GM19467 (cell line): Measurements from ENCODE around the gene PCDH15.
"Not testable (repeated sequence)": the region's sequence is repeated elsewhere in the genome, so short reads cannot be mapped to it uniquely, and the experiment has no call there.

Experiments
- ATAC-seq: cut with Tn5 transposase; IDR thresholded peaks from one replicate; pipeline ENCODE4 v1.9.1; 2021; ENCODE audit warnings: mild to moderate bottlenecking, moderate library complexity; ENCODE audit not compliant: unreplicated experiment

PCDH15 gene

DNA sequence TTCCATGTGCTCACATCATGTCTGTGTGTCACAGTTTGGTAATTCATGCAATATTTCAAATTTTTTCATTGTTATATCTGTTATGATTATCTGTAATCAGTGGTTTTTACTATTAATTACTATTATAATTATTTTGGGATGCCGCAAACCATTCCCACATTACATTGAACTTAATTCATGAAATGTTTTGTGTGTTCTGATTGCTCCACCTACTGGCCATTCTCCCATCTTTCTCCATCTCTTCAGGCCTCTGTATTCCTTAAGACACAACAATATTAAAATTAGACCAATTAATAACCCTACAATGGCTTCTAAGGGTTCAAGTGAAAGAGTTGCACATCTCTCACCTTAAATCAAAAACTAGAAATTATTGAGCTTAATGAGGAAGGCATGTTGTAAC is 398.5 kb downstream of the PCDH15 start:
- ATAC-seq, result no peak

DNA sequence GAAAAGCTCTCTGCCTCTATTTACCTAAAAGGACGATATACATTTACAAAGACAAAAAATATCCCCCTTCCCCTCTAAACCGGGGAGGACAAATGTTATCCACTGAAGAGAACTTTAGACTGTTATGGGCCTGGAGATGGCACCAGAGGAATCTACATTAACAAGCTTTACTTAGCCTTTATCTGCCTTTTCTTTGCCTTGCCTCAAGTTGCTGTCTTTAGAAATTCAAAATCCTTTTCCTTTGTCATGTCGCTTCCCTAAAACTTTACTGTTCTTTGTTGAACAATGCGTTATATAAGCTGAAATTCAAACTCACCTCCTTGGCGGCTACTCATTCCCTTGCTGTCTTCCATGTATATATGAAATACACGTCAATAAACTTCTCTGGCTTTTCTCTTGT is 405.0 kb downstream of the PCDH15 start:
- ATAC-seq, result no peak

DNA sequence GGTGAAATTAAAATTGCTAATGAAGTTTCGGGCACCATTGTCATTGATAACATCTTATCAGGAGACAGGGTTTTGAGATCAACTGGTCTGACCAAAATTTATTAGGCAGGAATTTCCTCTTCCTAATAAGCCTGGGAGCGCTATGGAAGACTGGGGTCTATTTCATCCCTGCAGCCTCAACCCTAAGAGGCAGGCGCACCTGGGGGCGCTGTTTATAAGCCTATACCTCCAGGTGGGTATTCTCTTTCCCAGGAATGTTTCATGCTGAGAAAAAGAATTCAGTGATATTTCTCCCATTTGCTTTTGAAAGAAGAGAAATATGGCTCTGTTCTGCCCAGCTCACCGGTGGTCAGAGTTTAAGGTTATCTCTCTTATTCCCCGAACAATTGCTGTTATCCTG is 406.4 kb downstream of the PCDH15 start:
- not testable (repeated sequence) for ATAC-seq

DNA sequence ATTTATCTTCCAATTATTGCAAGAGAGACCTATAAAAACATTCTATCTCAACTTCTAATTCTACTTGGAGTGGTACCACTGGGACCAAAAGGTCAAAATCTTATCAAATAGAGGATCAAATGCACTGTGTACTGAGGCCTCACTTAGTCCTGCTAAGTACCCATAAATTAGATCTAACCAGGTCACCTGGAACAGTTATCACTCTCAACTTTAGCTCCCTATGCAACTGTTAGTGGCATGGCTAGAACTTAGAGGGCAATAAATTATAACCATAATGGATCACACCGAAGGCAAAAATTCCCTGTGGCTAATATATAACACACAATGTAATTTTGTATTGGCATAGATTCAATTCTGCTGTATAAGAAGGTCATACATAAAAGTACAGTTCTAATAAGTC is 428.9 kb downstream of the PCDH15 start:
- ATAC-seq, result no peak

DNA sequence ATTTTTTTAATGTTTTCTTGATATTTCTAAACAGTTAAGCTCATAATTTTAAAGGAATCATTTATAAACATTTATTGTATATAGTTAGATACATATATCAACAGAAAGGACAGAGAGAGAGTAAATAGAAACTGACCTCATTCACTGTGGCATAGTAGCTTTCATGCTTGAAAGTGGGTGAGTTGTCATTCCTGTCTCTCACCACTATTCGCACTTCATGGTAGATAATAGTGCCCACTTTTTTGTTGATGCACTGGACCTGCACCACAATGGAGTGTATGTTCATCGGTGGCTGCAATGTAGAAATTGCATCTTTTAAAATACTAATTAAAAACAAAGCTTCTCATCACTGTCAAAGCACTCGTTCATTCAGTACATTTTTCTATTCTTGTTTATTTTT is 432.0 kb downstream of the PCDH15 start:
- no peak for ATAC-seq

DNA sequence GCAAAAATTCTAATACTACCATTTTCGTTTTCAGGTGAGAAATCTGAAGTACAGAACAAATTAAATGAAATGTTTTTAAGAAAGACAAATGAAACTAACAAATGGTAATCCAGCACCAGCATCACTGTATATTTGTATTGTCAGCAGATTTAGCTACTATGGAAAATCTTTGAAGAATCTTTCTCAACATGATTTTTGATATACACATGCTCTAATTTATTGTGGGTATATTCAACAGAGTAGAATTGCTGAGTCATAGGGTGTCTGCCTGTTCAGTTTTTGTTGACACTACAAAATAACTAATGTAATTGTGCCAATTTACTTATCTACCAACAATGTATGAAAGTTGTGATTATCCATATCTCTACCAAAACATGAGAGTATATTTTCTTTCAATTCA is 437.6 kb downstream of the PCDH15 start:
- no peak for ATAC-seq

DNA sequence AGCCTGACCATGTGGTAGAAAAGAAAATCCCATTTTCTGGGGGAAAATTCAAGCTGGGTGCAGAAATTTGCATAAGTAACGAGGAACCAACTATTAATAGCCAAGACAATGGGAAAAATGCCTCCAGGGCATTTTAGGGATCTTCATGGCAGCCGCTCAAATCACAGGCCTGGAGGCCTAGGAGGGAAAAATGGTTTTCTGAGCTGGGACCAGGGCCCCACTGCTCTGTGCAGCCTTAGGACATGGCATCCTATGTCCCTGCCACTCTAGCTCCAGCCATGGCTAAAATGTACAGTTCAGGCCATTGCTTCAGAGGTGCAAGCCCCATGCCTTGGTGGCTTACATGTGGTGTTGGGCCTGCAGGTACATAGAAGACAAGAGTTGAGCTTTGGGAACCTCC is 459.0 kb downstream of the PCDH15 start:
- ATAC-seq, result no peak

DNA sequence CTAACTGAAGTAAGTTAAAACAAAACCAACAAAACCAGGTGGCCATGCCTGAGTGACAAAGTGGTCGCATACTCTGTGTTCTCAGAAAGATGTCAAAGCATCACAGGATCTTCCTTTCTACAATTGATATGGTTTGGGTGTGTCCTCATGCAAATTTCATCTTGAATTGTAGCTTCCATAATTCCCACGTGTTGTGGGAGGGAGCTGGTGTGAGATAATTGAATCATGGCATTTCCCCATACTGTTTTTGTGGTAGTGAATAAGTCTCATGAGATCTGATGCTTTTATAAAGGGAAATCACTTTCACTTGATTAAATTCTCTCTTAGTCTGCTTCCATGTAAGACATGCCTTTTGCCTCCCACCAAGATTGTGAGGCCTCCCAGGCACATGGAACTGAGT is 465.7 kb downstream of the PCDH15 start:
- no peak for ATAC-seq

DNA sequence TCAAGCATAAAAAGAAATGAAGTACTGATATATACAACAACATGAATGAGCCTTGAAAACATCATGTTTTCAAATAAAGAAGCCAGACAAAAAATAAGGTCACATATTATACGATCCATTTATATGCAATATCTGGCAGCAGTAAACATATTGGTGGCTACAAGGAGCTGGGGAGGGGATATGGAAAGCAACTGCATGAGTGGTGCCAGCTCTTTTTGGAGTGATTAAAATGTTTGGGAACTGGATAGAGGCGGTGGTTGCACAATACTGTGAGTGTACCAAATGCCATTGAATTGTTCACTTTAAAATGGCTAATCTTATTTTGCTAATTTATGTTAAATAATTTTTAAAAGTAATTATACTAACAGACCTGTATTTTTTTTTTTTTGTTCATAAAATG is 481.7 kb downstream of the PCDH15 start:
- no peak for ATAC-seq

DNA sequence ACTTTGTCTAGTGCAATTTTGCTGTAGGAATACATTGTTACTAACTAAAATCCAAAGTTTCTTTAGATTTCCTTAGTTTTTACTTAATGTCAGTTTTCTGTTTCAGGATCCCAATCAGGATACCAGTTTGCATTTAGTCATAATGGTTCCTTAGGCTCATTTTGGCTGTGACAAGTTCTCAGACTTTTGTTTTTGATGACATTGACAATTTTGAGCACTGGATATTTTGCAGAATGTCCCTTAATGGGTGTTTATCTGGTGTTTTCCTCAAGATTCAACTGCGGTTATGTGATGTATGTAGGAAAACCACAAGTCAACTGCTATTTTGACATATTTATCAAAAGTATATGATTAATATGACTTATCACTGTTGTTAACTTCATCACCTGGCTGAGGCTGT is 482.6 kb downstream of the PCDH15 start:
- ATAC-seq, result no peak

DNA sequence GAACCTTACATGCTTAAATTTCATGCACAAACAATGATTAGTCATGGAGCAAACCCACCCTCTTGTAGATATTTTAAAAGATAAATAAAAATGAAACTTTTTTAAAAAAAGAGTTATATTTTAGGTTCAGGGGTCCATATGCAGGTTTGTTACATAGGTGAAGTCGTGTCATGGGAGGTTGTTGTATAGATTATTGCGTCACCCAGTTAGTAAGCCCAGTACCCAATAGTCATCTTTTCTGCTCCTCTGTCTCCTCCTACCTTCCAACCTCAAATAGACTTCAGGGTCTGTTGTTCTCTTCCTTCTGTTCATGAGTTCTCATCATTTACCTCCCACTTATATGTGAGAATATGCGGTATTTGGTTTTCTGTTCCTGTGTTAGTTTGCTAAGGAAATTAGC is 486.6 kb downstream of the PCDH15 start:
- ATAC-seq, result no peak

DNA sequence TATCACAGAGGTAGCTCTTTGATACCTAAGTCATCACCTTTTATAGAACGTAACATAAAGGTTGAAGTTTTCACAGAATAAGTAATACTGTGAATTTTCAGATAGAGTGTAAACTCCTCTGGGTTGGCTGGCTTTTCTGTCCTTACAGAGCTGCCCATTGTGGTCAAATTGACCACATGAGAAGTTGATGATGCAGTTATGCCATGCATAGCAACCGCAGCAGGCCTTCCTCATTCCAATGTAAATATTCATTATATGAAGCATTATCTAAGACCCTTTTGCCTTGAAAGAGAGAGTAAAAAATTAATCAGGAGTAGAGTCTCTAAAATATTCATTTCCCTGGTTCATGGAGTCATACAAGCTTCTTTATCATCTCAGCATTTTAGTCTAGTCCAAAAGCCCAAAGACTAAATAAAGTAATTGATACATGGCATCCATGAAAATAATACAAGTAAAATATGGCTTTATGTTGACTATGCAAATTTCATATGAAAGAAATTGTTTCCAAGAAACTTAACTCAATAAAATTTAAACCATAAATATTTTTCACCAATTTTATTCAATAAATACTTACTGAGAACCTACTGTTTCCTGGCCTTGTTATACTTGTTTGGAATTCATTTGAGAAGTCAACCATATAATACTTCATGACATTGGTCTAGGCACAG is 516.4 kb downstream of the PCDH15 start:
- ATAC-seq, result no peak

DNA sequence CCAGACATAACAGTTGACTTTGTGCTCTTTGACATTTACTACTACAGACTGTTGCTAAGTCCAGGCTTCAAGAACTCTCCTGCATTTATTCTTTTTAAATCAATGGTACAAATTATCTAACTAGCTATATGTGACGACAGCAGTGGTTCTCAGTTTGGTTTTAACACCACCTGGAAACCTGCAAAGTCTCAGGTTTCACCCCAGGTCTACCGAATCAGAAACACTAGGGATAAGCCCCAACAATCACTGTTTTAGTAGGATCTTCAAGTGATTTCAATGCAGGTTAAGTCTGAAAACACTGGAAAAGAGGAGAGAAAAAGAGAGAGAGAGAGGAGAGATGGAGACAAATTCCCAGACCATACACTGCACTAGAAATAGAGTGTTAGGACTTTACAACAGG is 519.0 kb downstream of the PCDH15 start:
- ATAC-seq, result no peak

DNA sequence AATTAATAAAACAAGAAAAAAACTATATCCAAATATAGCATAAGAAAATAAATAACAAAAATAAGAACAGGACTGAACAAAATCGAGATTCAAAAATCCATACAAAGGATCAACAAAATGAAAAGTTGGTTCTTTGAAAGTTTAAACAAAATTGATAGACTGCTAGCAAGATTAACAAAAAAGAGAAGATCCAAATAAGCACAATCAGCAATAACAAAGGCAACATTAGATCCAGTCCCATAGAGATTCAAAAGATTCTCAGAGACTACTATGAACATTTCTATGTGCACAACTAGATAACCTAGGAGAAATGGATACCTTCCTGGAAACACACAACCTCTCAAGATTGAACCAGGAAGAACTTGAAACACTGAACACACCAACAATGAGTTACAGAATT is 534.6 kb downstream of the PCDH15 start:
- no peak for ATAC-seq

DNA sequence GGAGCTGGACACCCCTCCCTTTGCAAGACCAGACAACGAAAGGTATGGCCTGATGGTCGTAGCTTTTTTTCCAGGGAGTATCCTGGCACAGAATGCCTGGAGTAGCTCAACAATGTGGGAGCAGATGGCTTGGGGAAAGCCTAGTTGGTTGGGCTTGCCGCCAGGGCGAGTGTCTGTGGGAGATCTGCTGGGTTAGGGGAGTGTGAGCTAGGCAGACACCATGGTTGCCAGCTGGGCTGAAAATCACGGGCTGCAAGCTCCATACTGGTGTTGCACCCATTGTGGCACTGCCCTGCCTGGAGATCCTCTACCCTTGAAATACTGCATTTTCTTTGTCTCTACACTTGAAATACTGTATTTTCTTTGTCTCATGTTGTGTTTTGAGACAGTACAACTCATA is 538.3 kb downstream of the PCDH15 start:
- no peak for ATAC-seq

DNA sequence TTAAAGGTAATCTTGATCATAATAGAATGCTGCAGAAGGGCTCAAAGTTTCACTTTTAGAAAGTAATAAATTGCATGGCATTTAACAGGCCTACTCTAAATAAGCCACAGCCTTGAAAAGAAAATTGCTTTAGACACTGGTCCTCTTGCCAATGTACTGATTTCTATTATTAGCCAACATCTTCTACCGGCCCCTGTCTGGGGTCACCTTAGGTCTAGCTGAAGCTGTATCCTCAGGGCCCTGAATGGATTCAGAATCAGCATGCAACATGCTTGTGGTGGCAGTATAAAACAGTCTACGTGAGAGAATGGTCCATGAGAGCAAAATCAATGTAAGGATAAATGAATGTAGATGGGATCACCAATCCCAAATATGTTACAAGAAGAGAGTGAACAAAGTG is 541.9 kb downstream of the PCDH15 start:
- no peak for ATAC-seq

DNA sequence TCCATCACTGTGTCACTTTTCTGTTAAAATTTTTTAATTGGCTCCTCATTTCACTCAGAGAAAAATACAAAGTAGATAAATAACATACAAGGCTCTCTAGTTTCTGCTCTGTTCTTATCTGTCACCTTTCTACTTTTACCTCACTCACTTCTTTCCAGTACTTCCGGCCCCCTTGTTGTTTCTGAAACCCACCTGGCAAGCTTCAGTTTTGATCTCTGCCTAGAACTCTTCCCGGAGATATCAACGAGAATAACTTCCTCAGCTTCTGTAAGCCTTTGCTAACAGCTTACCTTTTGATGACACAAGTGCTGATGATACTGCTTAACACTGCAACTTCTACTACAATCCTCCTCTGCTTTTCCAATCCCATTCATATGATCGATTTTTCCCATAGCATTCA is 566.2 kb downstream of the PCDH15 start:
- ATAC-seq, result no peak

DNA sequence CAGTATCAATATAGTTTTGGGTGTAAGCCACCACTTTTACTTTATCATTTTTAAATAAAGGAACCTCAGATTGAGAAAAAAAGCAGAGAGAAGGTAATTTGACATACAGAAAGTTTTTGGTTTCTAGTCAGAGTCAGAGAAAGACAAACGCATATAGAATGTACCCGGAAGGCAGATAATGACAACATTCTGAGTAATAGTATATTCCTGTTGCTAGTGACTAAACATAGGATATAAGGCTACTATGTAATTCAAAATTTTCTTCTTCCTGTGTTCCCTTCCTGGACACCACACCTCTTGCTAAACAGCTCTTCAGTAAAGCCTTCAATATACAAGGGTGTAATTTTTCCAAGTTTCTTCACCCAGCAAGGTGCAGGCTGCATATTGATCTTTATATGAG is 597.6 kb downstream of the PCDH15 start:
- no peak for ATAC-seq

DNA sequence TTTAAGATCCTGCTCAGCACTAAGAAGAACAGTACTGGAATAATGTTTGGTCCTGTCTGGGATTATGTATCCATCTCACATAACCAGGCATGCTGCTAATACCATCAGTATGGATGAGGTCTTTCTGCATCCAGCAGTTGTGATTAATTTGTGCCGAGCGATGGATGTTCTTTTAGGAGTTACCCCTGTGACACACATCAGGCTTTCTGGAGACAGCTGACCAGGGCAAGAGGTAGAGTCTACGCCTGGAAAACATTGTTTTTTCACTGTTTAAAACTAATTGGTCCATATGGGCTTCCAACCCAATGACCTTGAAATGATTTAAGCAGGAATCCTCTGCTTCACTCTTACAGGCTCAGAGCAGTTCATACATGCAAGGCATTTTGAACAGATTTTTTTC is 603.0 kb downstream of the PCDH15 start:
- no peak for ATAC-seq

DNA sequence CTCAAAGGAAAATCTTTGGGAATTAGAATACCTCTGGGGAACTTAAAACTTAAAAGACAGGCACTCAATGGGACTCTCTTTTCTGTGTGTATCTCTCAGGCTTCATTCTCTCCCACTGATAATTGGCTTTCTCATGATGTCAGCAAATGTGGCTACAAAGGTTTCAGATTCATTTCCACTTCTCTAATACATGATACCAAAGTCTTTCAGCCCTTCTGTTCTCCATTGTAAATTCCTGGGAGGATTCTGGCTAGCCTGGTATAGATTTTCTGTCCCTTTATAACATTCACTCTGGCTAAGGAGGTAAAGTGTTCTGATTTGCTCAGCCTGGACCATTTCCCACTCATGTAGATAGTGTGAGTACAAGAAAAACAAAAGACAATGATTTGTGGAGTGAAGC is 606.2 kb downstream of the PCDH15 start:
- ATAC-seq, result no peak

DNA sequence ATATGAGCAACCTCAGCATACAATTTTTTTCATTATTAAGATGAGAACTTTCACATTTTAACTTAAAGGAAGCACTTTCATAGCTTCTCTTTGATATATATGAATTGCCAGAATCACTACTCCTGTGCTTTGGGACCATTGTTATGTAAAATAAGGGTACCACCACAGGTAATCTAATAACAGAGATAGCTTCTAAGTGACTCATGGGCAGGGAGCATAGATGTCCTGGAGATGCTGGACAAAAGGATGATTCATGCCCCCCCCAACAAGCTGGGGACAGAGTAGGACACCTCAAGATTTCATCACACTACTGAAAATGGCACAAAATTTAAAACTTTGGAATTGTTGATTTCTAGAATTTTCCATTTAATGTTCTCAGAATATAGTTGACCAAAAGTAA is 641.1 kb downstream of the PCDH15 start:
- ATAC-seq, result no peak

DNA sequence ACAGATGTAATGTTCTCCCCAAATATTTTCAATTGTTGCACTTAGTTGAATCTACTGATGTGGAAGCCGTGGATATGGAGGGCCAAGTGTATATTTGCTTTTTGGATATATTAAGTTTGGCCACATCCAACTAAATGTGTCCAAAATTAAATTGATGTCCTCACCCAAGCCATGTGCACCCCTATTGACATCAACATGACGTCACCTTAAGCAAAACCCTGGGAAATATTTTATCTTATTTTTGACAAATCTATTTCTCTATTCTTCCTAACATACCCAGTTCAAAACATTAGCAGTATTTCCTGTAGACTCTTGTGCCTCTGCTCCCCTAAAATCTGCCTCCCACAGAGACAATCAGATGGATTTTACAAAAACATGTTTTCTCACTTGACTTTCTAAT is 652.5 kb downstream of the PCDH15 start:
- no peak for ATAC-seq

DNA sequence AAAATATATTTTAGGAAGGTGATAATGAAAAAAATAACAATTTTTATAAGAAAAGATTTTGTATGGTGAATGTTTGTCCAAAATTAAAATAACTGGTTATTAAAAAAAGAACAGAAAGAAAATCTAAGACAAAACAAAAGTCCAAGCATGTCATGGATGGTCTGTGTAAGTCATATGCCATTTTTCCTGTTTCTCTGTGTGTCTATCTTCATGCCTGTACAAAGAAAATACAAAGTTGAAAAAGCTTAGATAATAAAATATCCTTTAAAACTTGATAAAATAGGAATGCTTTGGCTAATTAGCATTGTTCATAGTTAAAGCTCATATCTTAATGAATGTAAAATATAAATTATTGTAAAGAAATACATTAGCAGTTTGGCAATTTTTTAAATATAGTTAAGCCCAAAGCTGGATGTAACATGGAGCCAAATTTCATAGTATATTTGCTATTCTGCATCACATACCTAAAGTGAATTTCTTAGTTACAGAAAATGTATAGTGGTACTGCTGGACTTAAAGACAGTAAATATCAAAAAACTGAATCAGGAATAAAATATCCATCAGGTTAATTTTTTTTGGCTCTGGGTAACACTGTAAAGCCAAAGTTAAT is 661.1 kb downstream of the PCDH15 start:
- no peak for ATAC-seq
